IPS-11a (cell line): ENCODE data around the gene TOR4A.
"Not testable (repeated sequence)": the region's sequence is repeated elsewhere in the genome, so short reads cannot be mapped to it uniquely, and the experiment has no call there.

ENCODE experiments used
- H3K4me3 ChIP-seq: one replicate; pipeline ENCODE4 v1.5.1; 2013; ENCODE audit warnings: low read depth, low read length, control low read depth

The TOR4A gene

DNA sequence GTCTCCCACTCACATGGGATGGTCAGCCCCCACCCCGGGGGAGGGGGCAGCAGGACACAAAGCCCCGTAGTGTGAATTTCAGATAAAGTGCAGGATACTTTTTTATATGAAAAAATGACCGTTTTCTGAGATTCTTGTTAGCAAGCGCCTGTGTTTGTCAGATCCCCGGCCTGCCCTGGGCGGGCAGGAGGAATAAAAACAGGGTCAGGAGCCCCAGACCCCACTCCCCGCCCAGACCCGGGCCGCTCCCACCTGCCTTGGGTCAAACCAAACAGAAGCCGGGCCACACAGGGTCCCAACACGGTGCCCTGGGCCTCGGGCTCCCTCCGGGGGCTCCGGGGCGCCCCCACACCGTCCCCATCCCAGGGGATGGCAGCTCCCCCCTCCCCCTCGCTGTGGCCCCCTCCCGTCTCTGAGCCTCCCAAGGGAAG, 38.1 kb downstream of the TOR4A start:
- H3K4me3 ChIP-seq = no peak overlapping the region

GRCh38 chr9:137316012-137316981, 38.8 kb downstream of the TOR4A start:
- H3K4me3 ChIP-seq = no peak overlapping the region

- H3K4me3 ChIP-seq = no peak overlapping the region
Observed at GRCh38 chr9:137317021-137317717, 39.6 kb downstream of the TOR4A start.

GRCh38 chr9:137317718-137318511, 40.4 kb downstream of the TOR4A start:
- no peak overlapping the region for H3K4me3 ChIP-seq

DNA sequence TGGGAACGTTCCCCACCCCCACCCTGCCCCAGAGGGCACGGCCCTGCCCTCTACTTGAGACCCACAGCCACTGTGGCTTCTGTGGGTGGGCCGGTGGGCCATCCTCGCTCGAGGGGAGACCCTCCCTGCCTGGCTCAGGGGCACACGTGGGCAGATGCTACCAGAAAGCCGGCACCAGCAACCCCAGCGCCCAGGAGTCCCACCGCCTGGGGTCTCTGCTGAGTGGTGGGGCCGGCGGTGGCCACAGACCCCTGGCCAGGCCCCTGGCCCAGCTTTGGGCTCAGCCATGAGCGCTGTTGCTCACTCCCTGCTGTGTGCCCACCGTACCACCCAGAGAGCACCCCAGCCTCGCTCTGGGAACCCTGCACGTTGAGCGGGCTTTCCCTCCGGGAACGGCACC, 41.1 kb downstream of the TOR4A start:
- no peak overlapping the region for H3K4me3 ChIP-seq

- no peak overlapping the region for H3K4me3 ChIP-seq
Observed at GRCh38 chr9:137319011-137319738, 41.6 kb downstream of the TOR4A start.

DNA sequence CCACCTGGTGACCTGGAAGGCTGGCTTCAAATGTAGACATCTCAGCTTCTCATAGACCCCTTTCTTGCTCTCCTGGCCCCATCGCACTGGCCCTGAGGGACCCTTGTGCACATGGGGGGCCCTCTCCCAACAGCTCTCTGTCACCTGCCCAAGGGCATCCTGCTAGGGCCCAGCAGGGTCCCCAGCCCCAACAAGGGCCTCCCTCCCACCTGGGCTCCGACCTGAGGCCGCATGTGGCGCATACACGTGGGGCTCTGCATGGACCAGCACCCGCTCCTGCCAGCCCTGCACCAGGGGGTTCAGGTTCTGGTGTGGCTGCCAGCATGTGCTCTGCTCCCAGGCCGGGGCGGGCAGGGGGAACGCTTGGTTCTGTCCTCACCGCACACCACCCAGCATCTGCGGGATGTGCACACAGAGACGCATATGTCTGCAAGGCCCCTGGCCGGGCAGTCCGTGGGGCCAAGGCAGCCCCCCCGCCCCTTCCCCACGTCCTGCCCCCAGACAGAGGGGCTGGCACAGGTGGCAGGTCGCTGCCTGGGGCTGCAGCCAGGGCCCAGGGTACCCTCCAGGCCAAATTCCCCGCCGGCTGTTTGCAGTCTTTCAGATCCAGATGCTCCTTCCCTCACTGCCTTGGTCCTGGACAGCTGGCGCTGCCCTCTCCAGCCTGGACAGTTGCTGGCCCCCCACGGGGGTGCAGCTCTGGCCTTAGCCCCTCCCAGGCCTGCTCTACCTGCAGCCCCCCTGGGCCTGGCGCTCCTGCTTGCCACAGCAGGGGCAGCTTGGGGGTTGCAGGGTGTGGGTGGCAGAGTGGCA, 42.4 kb downstream of the TOR4A start:
- no peak overlapping the region for H3K4me3 ChIP-seq

DNA sequence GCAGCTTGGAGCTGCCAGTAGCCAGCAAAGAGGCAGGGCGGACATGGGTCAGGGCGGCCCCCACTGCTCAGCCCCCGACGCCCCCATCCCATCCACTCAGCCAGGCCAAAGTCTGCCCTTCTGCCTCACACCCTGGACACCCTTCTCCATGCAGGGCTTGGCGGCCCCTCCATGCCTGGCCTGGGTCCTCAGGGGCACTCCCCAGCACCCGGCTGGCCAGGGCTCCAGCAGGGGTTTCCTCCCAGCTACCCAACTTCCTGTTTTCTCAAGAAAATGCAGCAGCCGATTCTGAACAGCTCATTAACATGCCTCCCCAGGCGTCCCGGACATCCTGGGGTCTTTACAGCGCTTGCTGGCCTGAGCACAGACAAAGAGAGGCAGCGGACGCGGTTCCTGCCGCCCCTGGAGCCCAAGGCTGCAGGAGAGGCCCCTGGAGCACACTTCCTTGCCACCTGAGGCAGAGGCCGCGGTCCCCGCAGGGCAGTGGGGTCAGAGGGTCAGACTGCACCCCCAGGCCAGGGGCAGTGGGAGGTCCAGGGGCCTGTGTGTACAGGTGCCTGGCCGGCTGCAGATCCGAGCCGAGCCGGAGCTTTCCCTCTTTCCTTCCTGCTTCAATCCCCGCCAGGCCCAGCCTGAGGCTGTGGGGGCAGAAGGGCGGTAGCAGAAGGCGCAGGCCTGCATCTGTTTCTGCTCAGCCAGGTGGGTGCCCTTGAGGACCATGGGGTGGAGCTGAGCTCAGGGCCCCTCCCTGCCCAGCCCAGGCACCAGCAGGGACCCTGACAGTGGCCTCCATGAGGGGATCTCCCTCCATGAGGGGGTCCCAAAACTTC, 43.2 kb downstream of the TOR4A start:
- no peak overlapping the region for H3K4me3 ChIP-seq

GRCh38 chr9:137321726-137322361, 44.3 kb downstream of the TOR4A start:
- no peak overlapping the region for H3K4me3 ChIP-seq

DNA sequence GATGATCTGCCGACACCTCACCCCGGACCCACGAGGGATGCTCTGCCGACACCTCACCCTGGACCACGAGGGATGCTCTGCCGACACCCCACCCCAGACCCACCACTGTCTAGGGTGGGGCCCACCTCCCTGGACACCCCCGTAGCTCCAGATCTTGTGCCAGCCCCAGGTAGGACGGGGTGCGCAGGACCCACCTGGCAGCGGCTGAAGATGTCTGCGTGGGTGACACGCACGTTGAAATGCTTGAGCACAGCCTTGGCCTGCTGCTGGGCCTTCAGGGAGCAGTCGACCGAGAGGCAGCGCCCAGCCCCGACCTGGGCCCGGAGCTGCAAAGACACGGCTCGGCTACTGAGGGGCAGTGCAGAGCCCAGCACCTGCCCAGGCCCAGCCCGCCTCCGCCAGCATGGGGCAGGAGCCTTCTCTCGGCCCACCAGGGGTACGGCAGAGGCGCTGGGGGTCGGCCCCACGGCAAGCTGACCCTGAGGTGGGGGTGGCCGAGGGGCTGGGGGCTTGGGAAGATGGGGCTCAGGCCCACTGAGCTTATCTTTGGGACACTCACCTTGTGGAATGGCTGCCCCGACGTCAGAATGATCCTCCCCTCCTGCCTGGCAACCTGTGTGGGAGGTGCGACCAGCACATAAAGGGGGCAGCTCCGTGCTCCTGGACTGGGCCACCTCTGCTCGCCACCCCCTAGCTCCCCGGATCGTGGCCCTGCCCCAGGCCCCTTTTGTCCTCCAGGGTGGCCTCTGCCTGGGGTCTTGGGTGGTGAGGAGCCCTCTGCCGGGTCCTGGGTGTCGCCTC, 46.2 kb downstream of the TOR4A start:
- H3K4me3 ChIP-seq = no peak overlapping the region

DNA sequence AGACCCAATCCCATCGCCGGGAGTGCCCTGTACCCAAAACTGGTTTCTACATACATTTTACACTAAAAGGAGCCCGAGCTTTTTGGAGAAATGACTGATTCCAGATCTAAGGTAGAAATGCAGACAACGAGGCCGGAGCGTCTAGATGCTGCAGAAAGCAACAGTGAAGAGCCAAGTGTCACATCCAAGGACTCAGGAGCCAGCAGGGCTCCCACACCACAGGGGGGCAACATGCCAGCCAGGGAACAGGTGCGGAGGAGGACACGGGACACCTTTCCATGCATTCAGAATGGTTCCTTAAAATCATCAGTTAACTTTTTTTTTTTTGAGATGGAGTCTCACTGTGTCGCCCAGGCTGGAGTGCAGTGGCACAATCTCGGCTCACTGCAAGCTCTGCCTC, 47.6 kb downstream of the TOR4A start:
- H3K4me3 ChIP-seq = no peak overlapping the region

DNA sequence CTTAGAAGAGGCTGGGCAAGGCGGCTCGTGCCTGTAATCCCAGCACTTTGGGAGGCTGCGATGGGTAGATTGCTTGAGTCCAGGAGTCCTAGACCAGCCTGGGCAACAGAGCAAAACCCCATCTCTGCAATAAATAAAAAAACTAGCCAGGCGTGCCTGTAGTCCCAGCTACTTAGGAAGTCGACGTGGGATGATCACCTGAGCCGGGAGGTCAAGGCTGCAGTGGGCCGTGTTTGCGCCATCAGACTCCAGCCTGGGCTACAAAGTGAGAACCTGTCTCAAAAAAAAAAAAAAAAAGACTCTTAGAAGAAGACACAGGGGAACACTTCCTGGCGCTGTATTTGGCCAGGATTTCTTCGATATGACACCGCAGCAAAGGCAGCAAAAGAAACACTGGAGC, 48.3 kb downstream of the TOR4A start:
- no peak overlapping the region for H3K4me3 ChIP-seq

DNA sequence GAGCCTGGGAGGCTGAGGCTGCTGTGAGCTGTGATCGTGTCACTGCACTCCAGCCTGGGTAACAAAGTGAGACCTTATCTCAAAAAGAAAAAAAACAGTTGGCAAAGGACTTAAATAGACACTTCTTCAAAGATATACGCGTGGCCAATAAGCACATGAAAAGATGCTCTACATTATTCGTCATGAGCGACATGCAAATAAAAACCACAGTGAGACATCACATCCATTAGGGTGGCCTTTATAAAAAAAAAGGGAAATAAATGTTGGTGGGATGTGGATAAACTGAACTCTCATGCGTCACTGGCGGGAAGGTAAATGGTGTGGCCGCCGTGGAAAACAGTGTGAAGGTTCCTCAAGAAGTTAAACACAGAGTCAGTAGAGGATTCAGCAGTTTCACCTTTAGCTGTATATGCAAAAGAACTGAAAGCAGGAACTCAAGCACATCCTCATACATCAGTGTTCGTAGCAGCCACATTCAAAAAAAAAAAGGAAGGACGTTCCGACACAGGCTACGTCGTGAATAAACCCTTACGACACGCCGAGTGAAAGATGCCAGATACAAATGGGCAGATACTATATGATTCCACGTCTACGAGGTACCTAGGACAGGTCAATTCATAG, 49.0 kb downstream of the TOR4A start:
- H3K4me3 ChIP-seq = no peak overlapping the region

GRCh38 chr9:137327641-137328550, 50.4 kb downstream of the TOR4A start:
- not testable (repeated sequence) for H3K4me3 ChIP-seq

DNA sequence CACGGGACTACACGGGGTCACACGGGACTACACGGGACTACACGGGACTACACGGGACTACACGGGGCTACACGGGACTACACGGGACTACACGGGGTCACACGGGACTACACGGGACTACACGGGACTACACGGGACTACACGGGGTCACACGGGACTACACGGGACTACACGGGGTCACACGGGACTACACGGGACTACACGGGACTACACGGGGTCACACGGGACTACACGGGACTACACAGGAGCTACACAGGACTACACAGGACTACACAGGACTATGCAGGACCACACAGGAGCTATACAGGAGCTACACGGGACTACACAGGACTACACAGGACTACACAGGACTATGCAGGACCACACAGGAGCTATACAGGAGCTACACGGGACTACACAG, 52.1 kb downstream of the TOR4A start:
- H3K4me3 ChIP-seq = not testable (repeated sequence)

GRCh38 chr9:137330689-137331088, 53.2 kb downstream of the TOR4A start:
- no peak overlapping the region for H3K4me3 ChIP-seq
